ENCODE data around the gene LCN15.

LCN15 gene

DNA sequence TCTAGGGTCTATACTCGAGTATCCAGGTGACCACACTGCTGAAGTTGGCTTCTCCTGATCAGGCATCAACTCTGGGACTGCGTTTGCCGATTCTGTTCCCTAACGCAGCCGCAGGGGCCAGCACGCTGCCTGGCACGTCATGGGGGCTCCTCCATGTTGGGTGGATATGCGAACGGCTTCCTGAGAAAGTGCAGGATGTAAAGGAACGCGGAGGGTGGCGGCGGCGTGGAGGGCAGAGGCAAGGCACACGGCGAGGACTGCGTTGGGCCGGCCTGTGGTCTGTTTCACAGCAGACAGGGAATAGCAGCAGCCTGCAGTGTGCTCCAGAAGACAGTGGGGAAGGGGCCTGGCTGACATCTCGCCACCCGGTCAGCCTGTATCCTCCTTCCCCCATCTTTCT is 25.4 kb downstream of the LCN15 start:
- no peak for DNase-seq

DNA sequence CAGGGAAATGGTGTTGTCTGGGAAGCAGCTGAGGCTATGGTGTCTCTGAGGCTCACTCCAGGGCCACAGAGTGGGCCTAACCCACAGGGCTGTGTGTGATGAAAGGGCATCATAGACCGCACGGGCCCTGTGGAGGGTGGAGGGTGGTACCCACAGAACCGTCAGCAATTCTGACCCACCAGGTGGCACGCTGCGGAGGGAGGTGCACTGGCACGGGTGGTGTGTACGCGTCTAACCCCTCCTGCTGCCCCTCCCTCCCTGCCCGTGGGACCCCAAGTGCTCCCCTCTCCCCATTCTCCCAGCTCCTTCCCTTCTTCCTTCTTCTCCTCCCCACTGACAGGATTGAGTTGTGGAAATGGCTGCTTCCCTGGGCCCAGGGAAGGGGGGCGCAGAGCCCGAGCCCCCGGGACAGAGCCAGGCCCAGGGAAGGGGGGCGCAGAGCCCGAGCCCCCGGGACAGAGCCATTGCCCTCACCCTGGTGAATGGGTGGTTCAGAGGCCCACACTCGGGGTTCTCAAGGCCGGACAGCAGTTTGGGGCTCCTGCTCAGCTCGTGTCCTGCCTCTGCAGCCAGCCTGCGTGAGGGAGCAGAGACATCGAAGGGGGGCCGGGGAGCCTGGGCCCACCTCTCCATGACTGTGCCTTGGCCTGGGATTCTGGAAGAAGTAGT is 28.4 kb downstream of the LCN15 start:
- DNase-seq: no peak

DNA sequence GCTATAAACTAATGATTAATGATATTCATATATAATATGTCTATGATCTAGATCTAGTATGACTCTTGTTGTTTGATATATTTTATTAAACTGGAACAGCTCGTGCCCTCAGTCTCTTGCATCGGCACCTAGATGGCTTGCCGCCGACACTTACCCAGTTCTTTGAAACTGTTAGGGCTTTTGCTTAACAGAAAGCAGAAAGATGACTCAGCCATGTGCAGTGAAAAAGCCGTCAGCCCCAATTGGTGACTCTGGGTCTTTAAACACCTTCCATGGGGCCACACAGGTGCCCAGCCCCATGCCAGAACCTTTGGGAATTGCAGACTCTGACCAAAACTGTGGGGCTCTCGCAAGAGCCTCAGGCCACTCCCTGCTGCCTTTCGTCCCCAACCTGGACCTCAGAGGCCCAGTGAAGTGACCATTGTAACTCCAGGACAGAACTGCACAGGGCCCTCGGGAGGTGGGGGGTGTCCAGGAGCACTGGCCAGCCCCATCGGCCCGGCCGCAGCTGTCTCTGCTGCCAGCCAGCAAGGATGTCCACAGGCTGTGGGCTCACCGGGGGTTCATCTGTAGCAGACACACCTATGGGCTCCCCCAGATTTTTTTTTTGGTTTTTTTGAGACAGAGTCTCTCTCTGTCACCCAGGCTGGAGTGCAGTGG is 29.4 kb downstream of the LCN15 start:
- no peak for DNase-seq

DNA sequence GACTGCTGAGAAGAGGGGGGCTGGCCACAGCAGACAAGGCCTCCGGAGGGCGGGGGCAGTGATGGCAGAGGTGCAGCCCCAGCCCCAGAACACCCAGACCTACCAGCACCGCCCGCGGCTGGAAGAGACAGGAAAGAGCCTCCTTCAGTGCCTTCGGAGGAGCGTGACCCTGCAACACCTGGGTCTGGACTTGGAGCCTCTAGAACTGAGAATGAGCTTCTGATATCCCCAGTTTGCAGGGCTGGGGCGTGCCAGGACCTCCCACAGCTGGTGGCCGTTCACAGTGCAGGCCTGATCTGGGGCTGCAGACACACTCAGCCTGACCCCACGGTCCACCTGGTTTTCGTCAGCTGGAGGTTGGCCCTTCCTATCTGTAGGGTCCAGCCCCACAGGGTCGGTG is 30.7 kb downstream of the LCN15 start:
- no peak for DNase-seq

DNA sequence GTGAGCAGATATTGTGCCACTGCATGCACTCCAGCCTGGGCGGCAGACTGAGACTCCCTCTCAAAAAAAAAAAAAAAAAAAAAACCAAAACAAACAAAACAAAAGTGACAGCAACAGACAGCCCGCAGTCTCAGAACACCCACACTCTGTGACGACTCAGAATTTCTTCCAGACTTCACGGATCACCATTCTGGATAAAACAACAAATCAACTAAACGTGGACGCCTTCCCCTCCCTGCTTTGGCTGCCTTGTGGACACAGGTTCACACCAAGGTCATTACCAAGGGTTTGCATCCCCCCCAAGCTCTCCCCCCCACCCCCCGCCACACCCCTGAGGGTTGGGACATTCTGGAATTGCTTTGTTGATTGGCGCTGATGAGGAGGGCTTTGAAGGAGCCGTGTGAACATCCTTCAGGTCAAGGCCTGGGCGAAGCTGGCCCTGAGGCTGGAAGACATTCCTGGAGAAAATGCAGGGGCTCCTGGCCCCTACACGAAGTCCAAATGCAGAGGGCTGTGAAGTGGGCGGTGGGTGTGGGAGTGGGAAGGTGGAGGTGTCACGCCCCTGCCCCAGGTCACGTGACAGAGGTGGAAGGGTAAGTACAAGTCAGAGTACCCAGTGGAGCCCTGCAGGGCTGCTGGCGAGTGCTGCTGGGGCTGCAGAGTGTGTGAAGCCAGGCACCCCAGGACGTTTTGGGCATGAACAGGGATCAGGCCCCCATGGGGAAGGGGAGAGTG is 31.7 kb downstream of the LCN15 start:
- DNase-seq: no peak

DNA sequence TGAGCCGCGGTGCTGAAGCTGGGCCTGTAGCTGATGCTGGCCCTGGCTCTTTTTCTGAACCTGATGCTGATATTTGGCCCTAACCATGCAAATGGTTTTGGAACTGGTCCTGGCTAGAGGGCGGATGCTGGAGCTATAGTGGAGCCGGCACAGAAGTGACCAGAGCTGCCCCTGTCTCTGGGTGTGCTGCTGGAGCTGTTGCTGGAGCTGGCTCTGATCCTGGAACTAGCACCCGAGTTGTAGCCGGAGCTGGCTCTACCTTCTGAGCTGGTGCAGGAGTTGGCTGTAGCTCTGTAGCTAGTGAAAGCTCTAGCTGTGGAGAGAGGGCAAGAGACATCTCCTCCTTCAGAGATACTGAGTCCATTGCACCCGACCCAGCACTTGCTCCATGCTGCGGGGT is 34.4 kb downstream of the LCN15 start:
- DNase-seq: no peak

DNA sequence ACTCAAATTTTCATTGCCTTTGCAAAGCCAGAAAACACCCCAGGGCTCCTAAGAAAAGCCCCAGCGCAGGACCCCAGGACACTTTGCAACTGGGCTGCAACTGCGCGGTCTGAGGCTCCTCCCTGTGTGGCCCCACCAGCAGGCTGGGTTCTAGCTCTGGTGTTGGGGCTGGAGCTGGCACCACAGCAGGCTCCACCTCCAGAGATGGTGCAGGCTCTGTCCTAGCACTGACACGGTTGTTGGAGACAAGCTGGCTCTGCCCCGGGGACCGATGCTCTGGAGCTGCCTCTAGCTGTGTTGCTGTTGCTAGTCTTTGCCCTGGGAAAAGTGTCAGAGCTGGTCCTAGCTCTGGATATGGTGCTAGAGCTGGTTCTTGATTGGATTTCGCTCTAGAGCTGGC is 35.2 kb downstream of the LCN15 start:
- peak; percentile 36 for DNase-seq

DNA sequence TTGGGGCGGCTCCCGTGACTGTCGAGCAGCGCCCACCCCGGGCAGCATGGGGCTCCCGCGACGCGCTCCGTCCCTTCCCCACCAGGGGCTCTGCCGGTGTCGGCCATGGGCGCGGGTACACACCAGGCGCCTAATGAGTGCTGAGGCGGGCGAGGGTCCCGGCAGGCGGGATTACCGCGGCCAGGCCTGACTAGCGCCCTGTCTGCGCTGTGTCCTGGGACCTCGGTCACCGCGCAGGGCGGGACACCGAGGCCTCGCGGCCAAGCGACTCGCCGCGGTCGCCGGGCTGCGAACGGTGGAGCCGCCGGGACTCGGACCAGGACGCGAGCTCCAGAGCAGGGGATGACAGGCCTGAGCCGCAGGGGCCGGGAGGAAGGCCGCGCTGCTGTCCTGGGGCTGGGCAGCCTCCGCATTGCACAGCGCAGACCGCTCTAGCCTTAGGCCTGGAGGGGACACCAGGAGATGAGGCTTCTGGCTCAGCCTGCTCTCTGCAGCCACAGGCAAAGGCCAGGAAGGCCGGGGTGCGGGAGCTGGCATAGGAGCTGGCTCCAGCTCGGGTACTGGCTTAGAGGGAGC is 35.7 kb downstream of the LCN15 start:
- peak; percentile 57 for DNase-seq

DNA sequence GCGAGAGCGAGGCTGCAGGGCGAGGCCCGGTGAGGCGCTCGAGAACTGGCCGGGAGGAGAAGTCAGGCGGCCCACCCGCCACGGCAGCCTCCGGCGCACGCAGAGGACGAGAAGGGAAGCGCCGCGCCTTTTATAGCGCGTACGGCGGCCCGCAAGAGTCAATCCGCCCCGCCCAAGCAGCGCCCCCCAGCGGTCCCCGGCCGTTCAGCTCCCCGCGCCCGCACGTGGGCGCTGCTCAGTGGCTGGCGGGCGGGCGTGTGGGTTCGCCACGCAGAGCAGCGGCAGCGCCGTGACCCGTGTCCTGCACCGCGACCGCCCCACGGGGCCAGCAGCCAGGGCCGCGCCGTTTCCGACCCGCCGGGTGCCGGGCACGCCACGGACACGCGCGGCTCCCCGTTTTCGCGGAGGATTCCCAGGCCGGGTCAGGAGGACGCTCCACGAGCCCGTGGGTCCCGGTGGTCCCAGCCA is 36.2 kb downstream of the LCN15 start:
- peak; percentile 97 for DNase-seq

DNA sequence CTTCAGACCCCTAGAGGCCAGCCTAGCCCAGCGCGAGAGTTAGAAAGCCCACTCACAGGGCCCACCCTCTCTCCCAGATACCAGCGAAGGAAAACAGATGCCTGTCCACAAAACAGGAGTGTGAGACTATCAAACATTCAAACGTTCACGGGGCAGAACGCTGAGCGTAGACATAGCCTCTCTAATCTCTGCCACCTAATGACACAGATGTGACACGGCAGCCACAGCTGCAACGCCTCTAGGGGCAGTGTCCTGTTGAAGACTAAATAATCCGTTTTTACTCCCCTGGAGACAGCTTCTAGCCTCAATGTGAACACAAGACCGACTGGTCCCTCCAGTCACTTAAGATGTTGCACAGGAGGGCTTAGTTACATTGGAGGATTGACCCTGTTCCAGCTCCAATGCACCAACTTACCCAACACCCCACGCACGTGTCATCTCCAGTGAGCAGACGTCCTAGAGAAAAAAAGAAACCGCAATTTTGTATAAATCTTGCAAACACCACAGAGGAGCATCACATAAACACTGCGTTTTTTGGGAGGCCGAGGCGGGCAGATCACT is 37.6 kb downstream of the LCN15 start:
- peak; percentile 88 for DNase-seq

DNA sequence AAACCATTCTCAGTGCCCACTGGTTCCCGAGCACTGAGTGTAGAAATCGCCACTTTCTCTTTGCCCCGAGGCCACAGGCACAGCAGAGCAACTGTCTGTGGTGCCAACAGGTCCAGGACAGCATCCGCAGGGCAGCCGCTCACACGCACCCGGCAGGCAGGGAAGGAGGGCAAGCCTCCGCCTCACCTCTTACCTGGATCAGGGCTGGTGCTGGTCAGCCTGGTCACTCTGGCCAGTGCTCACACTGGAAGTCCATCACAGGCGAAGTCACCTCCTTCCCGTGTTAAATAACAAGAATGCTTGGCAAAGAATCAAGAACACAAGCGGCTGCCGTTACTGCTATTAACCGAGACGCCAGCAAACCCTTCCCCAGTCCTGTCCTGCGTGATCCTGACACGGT is 38.2 kb downstream of the LCN15 start:
- no peak for DNase-seq

DNA sequence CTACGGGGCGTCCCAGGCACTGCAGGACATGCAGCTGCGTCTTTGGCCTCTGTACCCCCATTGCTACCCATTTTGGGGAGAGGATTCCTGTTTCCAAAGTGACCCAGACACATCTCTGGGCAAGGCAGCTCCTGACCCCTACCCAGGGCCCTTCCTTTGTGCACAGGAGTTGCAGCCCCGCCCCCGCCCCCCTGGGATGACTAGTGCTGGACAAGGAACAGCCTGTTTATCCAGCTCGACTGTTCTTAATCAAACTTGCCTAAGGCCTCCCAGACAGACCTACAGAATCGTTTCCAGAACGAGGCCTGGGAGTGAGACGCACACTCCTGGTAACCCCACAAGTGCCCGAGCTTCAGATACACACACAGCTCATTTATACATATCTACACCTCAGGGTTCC is 38.7 kb downstream of the LCN15 start:
- DNase-seq: no peak

DNA sequence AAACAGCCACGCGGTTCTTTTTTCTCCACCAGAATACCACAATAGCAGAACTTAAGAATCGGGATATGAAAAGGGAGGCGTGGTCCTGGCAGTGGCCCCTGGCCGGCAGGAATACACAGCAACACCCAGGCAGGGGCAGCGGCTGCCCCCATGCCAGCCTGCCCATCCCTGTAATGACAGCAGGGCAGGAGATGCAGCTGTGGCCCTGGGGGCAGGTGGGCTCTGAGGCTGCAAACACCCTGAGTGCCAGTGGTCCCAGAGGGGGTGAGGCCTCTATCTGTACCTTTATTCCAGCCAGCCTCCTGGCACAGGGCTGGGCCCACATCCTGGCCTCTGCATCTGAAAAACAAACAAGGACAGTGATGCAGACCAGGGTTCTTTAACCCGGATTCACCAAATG is 39.5 kb downstream of the LCN15 start:
- DNase-seq: no peak

DNA sequence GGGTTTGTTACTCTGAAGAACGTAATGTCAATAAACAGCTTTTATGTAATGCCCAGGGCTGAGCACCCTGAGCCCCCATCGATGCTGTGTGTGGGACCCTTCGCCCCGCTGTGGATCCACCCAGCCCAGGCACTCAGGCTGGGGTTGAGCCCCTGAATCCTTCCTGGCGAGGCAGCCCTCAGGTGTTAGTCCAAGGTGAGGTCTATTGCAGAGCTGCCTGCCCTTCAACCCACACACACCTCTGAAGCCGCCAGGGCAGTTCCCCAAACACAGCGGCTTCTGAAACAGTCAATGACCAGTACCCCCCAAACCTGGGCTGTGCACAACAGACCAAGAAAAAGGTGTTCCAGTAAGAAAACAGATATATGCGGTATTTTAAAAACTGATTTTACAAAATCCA is 40.3 kb downstream of the LCN15 start:
- no peak for DNase-seq

DNA sequence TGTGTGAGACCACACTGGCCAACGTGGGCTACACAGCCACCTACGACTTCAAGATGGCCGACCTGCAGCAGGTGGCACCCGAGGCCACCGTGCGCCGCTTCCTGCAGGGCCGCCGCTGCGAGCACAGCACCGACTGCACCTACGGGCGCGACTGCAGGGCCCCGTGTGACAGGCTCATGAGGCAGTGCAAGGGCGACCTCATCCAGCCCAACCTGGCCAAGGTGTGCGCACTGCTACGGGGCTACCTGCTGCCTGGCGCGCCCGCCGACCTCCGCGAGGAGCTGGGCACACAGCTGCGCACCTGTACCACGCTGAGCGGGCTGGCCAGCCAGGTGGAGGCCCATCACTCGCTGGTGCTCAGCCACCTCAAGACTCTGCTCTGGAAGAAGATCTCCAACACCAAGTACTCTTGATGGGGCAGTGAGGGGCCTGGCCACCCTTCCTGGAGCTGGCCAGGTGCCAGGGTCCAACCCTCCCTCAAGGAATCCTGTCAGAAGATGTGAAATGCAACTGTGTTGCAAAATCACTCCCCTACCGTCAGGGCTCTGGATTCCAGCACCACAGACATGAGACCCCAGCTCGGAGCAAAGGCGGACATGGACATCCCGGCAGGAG is 40.8 kb downstream of the LCN15 start:
- peak; percentile 48 for DNase-seq

DNA sequence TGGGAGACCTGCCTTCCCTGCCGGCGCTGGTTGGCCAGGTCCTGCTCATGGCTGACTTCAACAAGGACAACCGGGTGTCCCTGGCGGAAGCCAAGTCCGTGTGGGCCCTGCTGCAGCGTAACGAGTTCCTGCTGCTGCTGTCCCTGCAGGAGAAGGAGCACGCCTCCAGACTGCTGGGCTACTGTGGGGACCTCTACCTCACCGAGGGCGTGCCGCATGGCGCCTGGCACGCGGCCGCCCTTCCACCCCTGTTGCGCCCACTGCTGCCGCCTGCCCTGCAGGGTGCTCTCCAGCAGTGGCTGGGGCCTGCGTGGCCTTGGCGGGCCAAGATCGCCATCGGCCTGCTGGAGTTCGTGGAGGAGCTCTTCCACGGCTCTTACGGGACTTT is 41.4 kb downstream of the LCN15 start:
- DNase-seq: no peak

DNA sequence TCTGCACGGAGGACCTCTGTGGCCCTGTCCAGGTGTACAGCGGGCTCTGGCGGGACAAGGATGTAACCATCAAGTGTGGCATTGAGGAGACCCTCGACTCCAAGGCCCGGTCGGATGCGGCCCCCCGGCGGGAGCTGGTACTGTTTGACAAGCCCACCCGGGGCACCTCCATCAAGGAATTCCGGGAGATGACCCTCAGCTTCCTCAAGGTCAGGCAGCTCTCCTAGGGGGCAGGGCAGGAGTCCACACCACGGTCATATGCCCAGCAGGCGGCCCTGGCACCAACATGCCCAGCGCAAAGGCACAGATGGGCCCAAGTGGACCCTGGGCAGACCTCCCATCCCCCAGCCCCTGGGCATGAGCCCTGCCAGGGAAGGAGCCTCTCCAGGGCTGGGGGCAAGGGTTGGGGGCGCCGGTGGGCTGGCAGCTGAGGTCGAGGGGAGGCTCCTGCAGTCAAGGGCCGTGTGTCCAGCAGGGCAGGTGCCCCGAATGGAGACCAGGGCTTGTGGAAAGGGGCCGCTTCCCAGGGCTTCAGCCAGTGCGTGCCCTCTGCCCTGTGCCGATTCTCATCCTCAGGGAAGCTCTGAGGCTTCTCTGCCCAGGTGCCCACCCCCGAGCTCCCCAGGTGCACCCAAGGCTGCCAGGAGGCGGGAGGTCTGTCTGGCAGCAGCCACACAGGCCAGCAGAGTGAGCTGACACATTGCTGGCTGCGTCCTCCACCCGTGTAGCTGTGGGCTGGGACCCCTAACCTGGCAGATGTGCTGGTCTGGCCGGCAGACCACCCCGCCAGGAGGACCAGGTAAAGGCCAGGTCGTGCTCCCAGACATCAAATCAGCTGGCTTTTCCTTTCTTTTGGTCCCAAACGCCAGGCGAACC is 42.0 kb downstream of the LCN15 start:
- no peak for DNase-seq

DNA sequence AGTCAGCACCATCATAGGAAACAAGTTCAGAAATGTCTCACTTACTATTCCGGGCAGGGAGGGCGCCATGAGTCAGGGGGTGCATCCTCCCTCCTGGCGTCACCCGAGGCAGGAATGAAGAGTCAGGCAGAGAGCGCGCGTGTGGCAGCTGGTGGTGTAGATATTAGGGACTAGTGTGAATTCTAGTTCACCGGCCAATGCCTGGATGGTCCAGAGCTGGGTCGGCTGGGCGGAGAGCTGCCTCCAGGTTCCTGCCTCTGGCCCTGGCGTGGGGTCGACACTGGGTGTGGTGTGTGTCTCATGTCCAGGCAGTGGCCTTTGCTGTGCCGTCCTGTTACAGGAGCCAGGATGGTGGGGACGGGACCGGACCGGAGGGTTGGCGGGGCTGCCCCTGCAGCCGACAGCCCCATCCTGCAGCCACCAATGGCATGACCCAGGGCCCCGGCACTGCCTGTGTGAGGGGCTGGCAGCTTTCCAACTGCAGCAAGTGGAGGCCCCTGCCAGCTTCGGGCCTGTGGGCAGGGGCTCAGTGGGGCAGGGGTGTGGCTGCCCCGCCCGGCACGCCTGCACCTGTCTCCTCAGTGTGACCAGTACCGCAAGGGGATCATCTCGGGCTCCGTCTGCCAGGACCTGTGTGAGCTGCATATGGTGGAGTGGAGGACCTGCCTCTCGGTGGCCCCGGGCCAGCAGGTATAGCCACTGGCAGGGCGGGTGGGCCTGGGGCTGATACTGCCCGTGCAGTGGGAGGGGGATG is 42.8 kb downstream of the LCN15 start:
- DNase-seq: peak; percentile 58

DNA sequence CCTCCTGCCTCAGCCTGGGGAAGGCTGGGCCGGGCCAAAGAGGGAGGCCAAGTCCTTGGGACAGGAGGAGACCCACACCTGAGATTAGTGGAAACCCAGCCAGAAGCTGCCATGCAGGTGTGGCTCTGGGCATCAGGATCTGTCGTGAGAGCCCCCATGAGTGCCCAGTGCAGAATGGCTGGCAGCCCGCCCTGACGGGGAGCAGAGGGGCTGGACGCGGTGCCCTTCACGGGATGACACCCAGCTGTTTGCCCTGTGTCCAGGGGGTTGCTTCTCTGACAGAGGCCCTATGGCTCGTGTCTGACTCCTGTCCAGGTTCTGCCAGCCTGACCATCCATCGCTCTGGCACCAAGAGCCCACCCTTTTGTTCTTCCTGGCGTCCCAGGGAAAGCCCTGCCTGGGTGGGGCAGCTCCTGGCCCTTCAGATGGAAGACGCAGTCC is 43.4 kb downstream of the LCN15 start:
- no peak for DNase-seq

DNA sequence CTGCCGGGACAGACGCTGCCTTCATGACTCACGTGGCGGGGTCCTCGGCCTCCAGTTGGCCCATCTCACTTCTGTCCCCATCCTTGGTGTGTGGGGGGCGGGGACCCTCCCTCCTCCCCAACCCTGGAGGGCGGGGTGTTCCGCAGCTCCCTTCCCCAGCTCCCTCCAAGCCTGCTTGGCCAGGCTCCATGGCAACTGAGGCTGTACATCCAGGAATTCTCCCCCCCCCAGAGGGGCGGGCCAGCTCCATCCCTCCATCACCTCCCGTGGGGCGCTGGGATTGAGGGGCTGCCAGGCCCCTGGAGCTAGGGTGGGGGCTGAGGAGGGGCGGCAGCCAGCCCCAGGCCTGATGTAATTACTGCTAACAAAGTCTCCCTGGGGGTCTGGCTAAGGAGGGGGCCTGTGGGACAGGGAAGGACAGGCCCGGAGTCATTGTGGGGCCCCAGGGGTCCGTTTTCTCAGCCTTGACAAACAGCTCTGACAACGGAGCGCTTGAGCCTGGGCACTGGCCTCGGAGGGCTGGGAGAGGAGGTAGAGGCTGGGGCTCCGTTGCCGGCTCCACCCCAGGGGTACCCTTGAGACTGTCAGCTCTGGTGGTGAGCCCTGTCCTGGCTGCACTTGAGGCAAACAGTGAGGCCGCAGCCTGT is 43.9 kb downstream of the LCN15 start:
- DNase-seq: no peak
